ENCODE data around the gene NT5M.

NT5M gene

DNA sequence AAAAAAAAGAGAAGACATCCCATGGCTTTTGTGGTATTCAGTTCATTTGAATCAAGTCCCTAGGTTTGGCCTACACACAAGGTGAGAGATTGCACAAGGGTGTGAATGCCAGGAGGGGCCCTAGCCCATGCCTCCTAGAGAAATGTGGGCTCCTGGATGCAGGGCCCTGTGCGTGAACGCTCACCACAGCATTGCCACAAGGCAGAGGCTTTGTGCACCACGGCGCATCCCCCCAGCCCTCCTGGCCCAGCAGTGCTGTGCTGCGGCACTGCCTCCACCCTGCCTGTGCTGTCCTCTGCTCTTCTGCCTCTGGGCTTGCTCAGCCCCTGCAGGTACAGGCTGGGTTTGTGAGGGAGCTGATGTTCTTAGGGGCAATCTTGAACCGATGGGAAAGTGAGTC lies 92.7 kb downstream of the NT5M start:
- DNase-seq = no peak
